ENCODE results near the gene PTPRD. TPM values are rescaled to one million over a fixed set of nuclear protein-coding genes. Genes with fewer than 3 reads are reported as not detected.

PTPRD gene
- total RNA-seq, 1 experiment from 2014 or later: 0.02 TPM

DNA sequence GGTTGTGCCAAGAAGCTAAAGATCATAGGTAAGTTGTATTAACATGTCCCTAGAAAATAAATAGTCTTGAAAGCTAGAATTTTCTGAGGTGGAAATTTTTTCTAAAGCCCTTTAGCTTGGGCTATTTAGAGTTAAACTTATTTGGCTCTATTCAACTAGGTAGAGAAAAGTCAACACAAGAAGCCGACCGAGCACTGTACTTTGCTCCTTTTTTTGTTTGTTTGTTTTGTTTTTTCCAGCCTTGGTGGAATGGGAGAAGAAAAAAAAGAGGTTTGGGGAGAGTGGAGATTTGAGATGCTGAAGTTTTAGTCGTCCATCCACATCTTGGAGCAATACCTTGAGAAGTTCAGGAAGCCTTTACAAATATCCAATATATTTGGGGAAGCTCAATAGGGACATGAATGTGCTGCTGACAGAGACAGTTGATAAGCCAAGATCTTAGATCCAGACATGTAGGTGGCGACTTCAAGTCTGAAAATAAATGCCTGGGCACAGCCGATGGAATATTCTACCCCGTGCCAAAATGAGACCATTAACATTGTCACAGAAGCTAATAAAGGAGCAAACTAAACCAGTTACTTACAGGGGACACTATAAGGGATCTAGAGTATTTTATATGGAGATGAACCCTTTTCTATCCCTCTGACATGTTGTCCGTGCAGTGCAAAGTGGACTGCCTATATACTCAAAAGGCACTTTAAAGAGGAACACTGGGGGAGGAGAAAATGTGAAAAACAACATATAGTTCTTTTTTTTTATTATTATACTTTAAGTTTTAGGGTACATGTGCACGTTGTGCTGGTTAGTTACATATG is 466.1 kb downstream of the PTPRD start:
- DNase-seq (ENCODE audit: low read depth, low spot score) (no peak), ATAC-seq (no peak)
- BruUV-seq (replicated peaks): no TSS peak
- Histone ChIP-seq H2AFZ (ENCODE audit: low read depth, low read length, poor library complexity, severe bottlenecking) (no peak overlapping the region), H3K4me3 (replicated peaks in 1 of 2; ENCODE audit: low read depth in 1 of 2, low read length in 2 of 2) (no peak overlapping the region), H3K4me2 (ENCODE audit: low read length) (no peak overlapping the region), H3K79me2 (ENCODE audit: insufficient read depth, low read length) (no peaks in the 10 kb centered on the region), H3K9me3 (ENCODE audit: control insufficient read depth in 1 of 2, insufficient read depth in 1 of 2, low read depth in 1 of 2, low read length in 2 of 2) (peaks cover 7 to 17% of the 10 kb centered on the region in 2 experiments; a peak in 3 of 4 replicates), H3K9me2 (ENCODE audit: insufficient read depth) (no peaks in the 10 kb centered on the region), H3K4me1 (ENCODE audit: control insufficient read depth in 1 of 2, insufficient read depth in 2 of 2, low read length in 2 of 2) (no peaks in the 10 kb centered on the region), H3K9ac (ENCODE audit: low read length) (no peak overlapping the region), H3K27me3 (ENCODE audit: insufficient read depth, low read length) (no peaks in the 10 kb centered on the region), H3K36me3 (ENCODE audit: control insufficient read depth in 1 of 2, insufficient read depth in 2 of 2, low read length in 2 of 2) (no peaks in the 10 kb centered on the region), H3K27ac (ENCODE audit: low read depth, low read length) (no peak overlapping the region), H4K20me1 (ENCODE audit: insufficient read depth) (no peaks in the 10 kb centered on the region)
- ChIA-PET CTCF (no interaction called here), POLR2A (no interaction called here), RAD21 (ENCODE audit: low non-redundant PET in 1 of 2, low total read pairs in 2 of 2, uncharacterized antibody in 2 of 2, unreplicated experiment in 2 of 2) (no interaction called here)
- intact Hi-C loops (cut with micrococcal nuclease): no loop called here
- TF ChIP-seq ATF3 (IDR thresholded peaks at IDR 0.05): no peak
- TF ChIP-seq EGR1 (IDR thresholded peaks at IDR 0.05; ENCODE audit: low read depth): no peak
- TF ChIP-seq SP1 (IDR thresholded peaks at IDR 0.05; ENCODE audit: low read depth): no peak
- TF ChIP-seq ELF1 (IDR thresholded peaks at IDR 0.05; ENCODE audit: borderline replicate concordance, low read depth): no peak
- TF ChIP-seq POLR2AphosphoS5 (IDR thresholded peaks at IDR 0.05; ENCODE audit: low read depth, low read length): no peak
- TF ChIP-seq YY1 (IDR thresholded peaks at IDR 0.05; ENCODE audit: extremely low read depth, insufficient replicate concordance, low read depth, low read length): no peak
- no peak for TF ChIP-seq SIN3A (IDR thresholded peaks at IDR 0.05; ENCODE audit: low read depth)

DNA sequence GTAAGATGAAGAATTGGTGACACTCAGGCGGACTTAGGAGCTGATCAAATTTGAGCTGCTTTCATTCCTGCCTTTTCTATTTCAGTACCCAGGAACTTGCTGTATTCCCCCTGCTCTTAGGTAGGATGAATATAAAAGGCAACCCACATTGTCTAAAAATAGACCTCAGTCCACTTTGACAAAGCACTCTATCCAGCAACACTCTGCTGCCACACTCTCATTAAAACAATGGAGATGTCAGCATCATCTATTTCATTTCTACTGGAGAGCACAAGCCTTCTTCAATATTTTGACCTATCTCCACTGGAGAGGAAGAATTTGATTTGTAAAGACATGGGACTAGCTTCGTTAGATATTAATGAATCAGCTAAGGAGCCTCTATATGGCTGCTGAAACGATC is 468.4 kb downstream of the PTPRD start:
- Histone ChIP-seq H2AFZ (ENCODE audit: low read depth, low read length, poor library complexity, severe bottlenecking) (no peak overlapping the region), H3K4me2 (ENCODE audit: low read length) (no peak overlapping the region), H3K9me2 (ENCODE audit: insufficient read depth) (no peaks in the 10 kb centered on the region), H4K20me1 (ENCODE audit: insufficient read depth) (no peaks in the 10 kb centered on the region), H3K4me3 (replicated peaks in 1 of 2; ENCODE audit: low read depth in 1 of 2, low read length in 2 of 2) (no peak overlapping the region), H3K27ac (ENCODE audit: low read depth, low read length) (no peak overlapping the region), H3K9me3 (ENCODE audit: control insufficient read depth in 1 of 2, insufficient read depth in 1 of 2, low read depth in 1 of 2, low read length in 2 of 2) (peaks cover 7 to 22% of the 10 kb centered on the region in 2 experiments; a peak in 3 of 4 replicates), H3K36me3 (ENCODE audit: control insufficient read depth in 1 of 2, insufficient read depth in 2 of 2, low read length in 2 of 2) (no peaks in the 10 kb centered on the region), H3K79me2 (ENCODE audit: insufficient read depth, low read length) (no peaks in the 10 kb centered on the region), H3K9ac (ENCODE audit: low read length) (no peak overlapping the region), H3K27me3 (ENCODE audit: insufficient read depth, low read length) (no peaks in the 10 kb centered on the region), H3K4me1 (ENCODE audit: control insufficient read depth in 1 of 2, insufficient read depth in 2 of 2, low read length in 2 of 2) (no peaks in the 10 kb centered on the region)
- CTCF ChIA-PET: no interaction called here
- POLR2A ChIA-PET: no interaction called here
- intact Hi-C loops (cut with micrococcal nuclease): no loop called here
- RAD21 ChIA-PET (ENCODE audit: low non-redundant PET in 1 of 2, low total read pairs in 2 of 2, uncharacterized antibody in 2 of 2, unreplicated experiment in 2 of 2): no interaction called here
- BruUV-seq (replicated peaks): no TSS peak
- TF ChIP-seq SRF (IDR thresholded peaks at IDR 0.05; ENCODE audit: low read depth) (no peak), FOSL1 (IDR thresholded peaks at IDR 0.05; ENCODE audit: low read depth) (no peak), EZH2 (IDR thresholded peaks at IDR 0.05) (no peak), YY1 (IDR thresholded peaks at IDR 0.05; ENCODE audit: extremely low read depth, insufficient replicate concordance, low read depth, low read length) (no peak), POLR2AphosphoS5 (IDR thresholded peaks at IDR 0.05; ENCODE audit: low read depth, low read length) (no peak), SP1 (IDR thresholded peaks at IDR 0.05; ENCODE audit: low read depth) (no peak), POLR2A (IDR thresholded peaks at IDR 0.05; ENCODE audit: borderline replicate concordance, extremely low read depth, insufficient read depth, insufficient read length) (no peak), RAD21 (IDR thresholded peaks at IDR 0.05; ENCODE audit: low read depth) (no peak), MAX (IDR thresholded peaks at IDR 0.05) (no peak), ATF3 (IDR thresholded peaks at IDR 0.05) (no peak), CBX3 (IDR thresholded peaks at IDR 0.05; ENCODE audit: low read depth) (no peak)
- TF ChIP-seq, protein P1, sequence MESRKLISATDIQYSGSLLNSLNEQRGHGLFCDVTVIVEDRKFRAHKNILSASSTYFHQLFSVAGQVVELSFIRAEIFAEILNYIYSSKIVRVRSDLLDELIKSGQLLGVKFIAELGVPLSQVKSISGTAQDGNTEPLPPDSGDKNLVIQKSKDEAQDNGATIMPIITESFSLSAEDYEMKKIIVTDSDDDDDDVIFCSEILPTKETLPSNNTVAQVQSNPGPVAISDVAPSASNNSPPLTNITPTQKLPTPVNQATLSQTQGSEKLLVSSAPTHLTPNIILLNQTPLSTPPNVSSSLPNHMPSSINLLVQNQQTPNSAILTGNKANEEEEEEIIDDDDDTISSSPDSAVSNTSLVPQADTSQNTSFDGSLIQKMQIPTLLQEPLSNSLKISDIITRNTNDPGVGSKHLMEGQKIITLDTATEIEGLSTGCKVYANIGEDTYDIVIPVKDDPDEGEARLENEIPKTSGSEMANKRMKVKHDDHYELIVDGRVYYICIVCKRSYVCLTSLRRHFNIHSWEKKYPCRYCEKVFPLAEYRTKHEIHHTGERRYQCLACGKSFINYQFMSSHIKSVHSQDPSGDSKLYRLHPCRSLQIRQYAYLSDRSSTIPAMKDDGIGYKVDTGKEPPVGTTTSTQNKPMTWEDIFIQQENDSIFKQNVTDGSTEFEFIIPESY (IDR thresholded peaks at IDR 0.05; ENCODE audit: extremely low read depth, insufficient replicate concordance, low read length): no peak
- no peak for DNase-seq (ENCODE audit: low read depth, low spot score)
- no peak for ATAC-seq
